ENCODE data around the gene B4GALNT1. TPM values are rescaled to one million over a fixed set of nuclear protein-coding genes. Genes with fewer than 3 reads are reported as not detected.

Gene B4GALNT1
- total and polyA plus RNA-seq, 4 donors: 0.11 to 0.30 (median 0.25) TPM; not detected in 1

- TF ChIP-seq CTCF (IDR thresholded peaks at IDR 0.05; ENCODE audit: low read depth, low read length, missing input control): no peak
- no peak for TF ChIP-seq FOXA2 (IDR thresholded peaks at IDR 0.05)
Observed at GRCh38 chr12:57628280-57629191, 4.5 kb downstream of the B4GALNT1 start (continued).

DNA sequence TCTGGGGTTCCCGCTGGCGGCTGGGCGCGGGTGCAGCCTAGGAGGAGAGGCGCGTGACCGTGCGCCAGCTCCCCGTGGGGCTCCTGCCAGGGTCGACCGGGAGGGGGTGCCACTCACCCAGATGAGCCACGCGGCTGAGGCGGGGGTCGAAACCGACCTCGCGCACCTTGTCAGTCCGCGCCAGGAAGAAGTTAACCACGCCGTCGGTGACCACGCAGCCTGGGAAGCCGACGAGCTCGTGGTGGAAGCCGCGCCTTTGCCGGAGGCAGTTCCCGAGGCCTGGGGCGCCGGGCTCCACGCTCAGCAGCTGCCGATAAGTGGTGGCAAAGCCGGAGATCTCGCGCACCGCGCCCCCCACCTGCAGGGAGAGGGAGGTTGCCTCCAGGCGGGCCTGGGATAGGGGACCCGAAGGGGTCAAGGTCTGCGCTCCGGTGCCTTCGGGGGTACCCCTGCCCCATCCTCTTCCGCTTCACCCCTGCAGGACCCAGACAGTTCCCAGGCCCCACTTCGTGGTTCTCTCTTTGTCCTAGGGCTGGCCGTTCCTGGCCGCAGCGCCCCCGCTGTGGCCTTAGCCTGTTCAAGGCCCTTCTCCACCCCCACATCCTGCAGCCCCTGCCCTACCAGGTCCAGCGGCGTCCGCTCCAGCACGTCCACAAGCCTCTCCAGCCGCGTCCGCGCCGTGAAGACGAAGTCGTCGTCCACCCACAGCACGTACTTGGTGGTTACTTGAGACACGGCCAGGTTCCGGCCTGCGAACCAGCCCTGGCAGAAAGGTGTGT is 5.3 kb downstream of the B4GALNT1 start:
- no peak overlapping the region for H3K9ac ChIP-seq (ENCODE audit: low read depth in 1 of 2, low read length in 2 of 2)
- peaks cover 6 to 17% (median 8%) of the 10 kb centered on the region in 4 donors for H3K4me1 ChIP-seq (ENCODE audit: control insufficient read depth in 4 of 4, insufficient read depth in 4 of 4, low read length in 3 of 4)
- H3K27ac ChIP-seq (ENCODE audit: low read depth in 1 of 2, low read length in 2 of 2): no peak overlapping the region
- no peak overlapping the region for H3K4me3 ChIP-seq (ENCODE audit: low read depth in 1 of 3, low read length in 3 of 3)
- H3K27me3 ChIP-seq (ENCODE audit: control insufficient read depth in 4 of 4, insufficient read depth in 4 of 4, low read length in 3 of 4): peaks cover 11 to 21% (median 16%) of the 10 kb centered on the region in 4 donors
- H3K36me3 ChIP-seq (ENCODE audit: control insufficient read depth in 4 of 4, insufficient read depth in 3 of 4, low read depth in 1 of 4, low read length in 3 of 4): no peaks in the 10 kb centered on the region
- H3K9me3 ChIP-seq (ENCODE audit: control insufficient read depth in 4 of 4, low read length in 3 of 4): no peaks in the 10 kb centered on the region
- DNase-seq (ENCODE audit: low spot score): peak; percentile 33
- TF ChIP-seq YY1 (IDR thresholded peaks at IDR 0.05) (no peak), EGR1 (IDR thresholded peaks at IDR 0.05; ENCODE audit: low read depth in 2 of 2) (no peak), NR2F2 (IDR thresholded peaks at IDR 0.05) (no peak), TAF1 (conservative IDR thresholded peaks at IDR 0.05) (no peak), FOXA1 (IDR thresholded peaks at IDR 0.05) (no peak), MAX (IDR thresholded peaks at IDR 0.05) (no peak), ZBTB33 (IDR thresholded peaks at IDR 0.05) (no peak), RAD21 (IDR thresholded peaks at IDR 0.05) (no peak), JUND (IDR thresholded peaks at IDR 0.05) (no peak), CTCF (IDR thresholded peaks at IDR 0.05; ENCODE audit: low read depth, low read length, missing input control) (no peak), SP1 (IDR thresholded peaks at IDR 0.05) (no peak), GABPA (IDR thresholded peaks at IDR 0.05 in 1 of 2, conservative IDR thresholded peaks at IDR 0.05 in 1 of 2) (no peak), HNF4G (IDR thresholded peaks at IDR 0.05) (no peak), HNF4A (conservative IDR thresholded peaks at IDR 0.05) (no peak), RXRA (IDR thresholded peaks at IDR 0.05) (no peak), FOXA2 (IDR thresholded peaks at IDR 0.05) (no peak), REST (IDR thresholded peaks at IDR 0.05) (no peak)
- TF ChIP-seq, protein P1, sequence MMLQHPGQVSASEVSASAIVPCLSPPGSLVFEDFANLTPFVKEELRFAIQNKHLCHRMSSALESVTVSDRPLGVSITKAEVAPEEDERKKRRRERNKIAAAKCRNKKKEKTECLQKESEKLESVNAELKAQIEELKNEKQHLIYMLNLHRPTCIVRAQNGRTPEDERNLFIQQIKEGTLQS (IDR thresholded peaks at IDR 0.05): no peak
- WGBS: 8% methylated on average over 67 of the region's 67 CpGs

Data from liver (tissue), 9 donors.